ENCODE results near the gene NOPCHAP1. TPM values are rescaled to one million over a fixed set of nuclear protein-coding genes. Genes with fewer than 3 reads are reported as not detected.
"Not testable (repeated sequence)": the region's sequence is repeated elsewhere in the genome, so short reads cannot be mapped to it uniquely, and the experiment has no call there.

Gene NOPCHAP1
- total RNA-seq, 1 donor from 2014 or later: 13.3 TPM

GRCh38 chr12:104942075-104942474 is 44.0 kb upstream of the NOPCHAP1 start:
- no peak overlapping the region for H3K4me3 ChIP-seq
- no peak for DNase-seq (ENCODE audit: extremely low spot score in 2 of 2)
- no peak for TF ChIP-seq CTCF (IDR thresholded peaks at IDR 0.05)
- no peak for TF ChIP-seq POLR2A (IDR thresholded peaks at IDR 0.05)
- TF ChIP-seq POLR2AphosphoS5 (IDR thresholded peaks at IDR 0.05; ENCODE audit: insufficient read depth in 1 of 2, low read depth in 1 of 2): no peak
- no peaks in the 10 kb centered on the region for H3K9me3 ChIP-seq
- H3K27ac ChIP-seq: no peak overlapping the region
- H3K27me3 ChIP-seq: no peaks in the 10 kb centered on the region
- intact Hi-C loops (cut with DNase I): no loop called here
- H3K4me1 ChIP-seq: no peaks in the 10 kb centered on the region
- no peaks in the 10 kb centered on the region for H3K36me3 ChIP-seq

GRCh38 chr12:104943401-104943800 is 42.7 kb upstream of the NOPCHAP1 start:
- H3K27ac ChIP-seq; H3K4me3 ChIP-seq; DNase-seq (ENCODE audit: extremely low spot score in 2 of 2); H3K9me3 ChIP-seq; H3K4me1 ChIP-seq; H3K36me3 ChIP-seq; H3K27me3 ChIP-seq; intact Hi-C loops (cut with DNase I): not testable (repeated sequence)

GRCh38 chr12:104944252-104944651 is 41.9 kb upstream of the NOPCHAP1 start:
- intact Hi-C loops (cut with DNase I): no loop called here
- Histone ChIP-seq H3K4me3 (no peak overlapping the region), H3K4me1 (no peaks in the 10 kb centered on the region), H3K36me3 (no peaks in the 10 kb centered on the region), H3K27me3 (no peaks in the 10 kb centered on the region), H3K27ac (no peak overlapping the region), H3K9me3 (no peaks in the 10 kb centered on the region)
- no peak for TF ChIP-seq CTCF (IDR thresholded peaks at IDR 0.05)
- no peak for DNase-seq (ENCODE audit: extremely low spot score in 2 of 2)

- H3K9me3 ChIP-seq; H3K27me3 ChIP-seq; DNase-seq (ENCODE audit: extremely low spot score in 2 of 2); intact Hi-C loops (cut with DNase I); H3K4me3 ChIP-seq; H3K27ac ChIP-seq; H3K36me3 ChIP-seq; H3K4me1 ChIP-seq: not testable (repeated sequence)
Observed at GRCh38 chr12:104948716-104949115, 37.4 kb upstream of the NOPCHAP1 start.

GRCh38 chr12:104951759-104952509 is 34.2 kb upstream of the NOPCHAP1 start:
- no peaks in the 10 kb centered on the region for H3K36me3 ChIP-seq
- no peaks in the 10 kb centered on the region for H3K9me3 ChIP-seq
- H3K27ac ChIP-seq: no peak overlapping the region
- intact Hi-C loops (cut with DNase I): no loop called here
- TF ChIP-seq POLR2AphosphoS5 (IDR thresholded peaks at IDR 0.05; ENCODE audit: insufficient read depth in 1 of 2, low read depth in 1 of 2) (no peak), POLR2A (IDR thresholded peaks at IDR 0.05) (no peak), CTCF (IDR thresholded peaks at IDR 0.05) (no peak)
- no peaks in the 10 kb centered on the region for H3K4me1 ChIP-seq
- DNase-seq (ENCODE audit: extremely low spot score in 2 of 2): no peak
- no peak overlapping the region for H3K4me3 ChIP-seq
- no peaks in the 10 kb centered on the region for H3K27me3 ChIP-seq

- Histone ChIP-seq H3K4me3 (no peak overlapping the region), H3K27ac (no peak overlapping the region), H3K9me3 (no peaks in the 10 kb centered on the region), H3K4me1 (no peaks in the 10 kb centered on the region), H3K36me3 (no peaks in the 10 kb centered on the region), H3K27me3 (no peaks in the 10 kb centered on the region)
- no peak for DNase-seq (ENCODE audit: extremely low spot score in 2 of 2)
- intact Hi-C loops (cut with DNase I): no loop called here
- TF ChIP-seq POLR2A (IDR thresholded peaks at IDR 0.05): no peak
- TF ChIP-seq CTCF (IDR thresholded peaks at IDR 0.05): no peak
- no peak for TF ChIP-seq POLR2AphosphoS5 (IDR thresholded peaks at IDR 0.05; ENCODE audit: insufficient read depth in 1 of 2, low read depth in 1 of 2)
Observed at GRCh38 chr12:104952816-104953215, 33.3 kb upstream of the NOPCHAP1 start.
